Measurements from ENCODE around the gene MCUR1. TPM values are rescaled to one million over a fixed set of nuclear protein-coding genes. Genes with fewer than 3 reads are reported as not detected.
"Not testable (repeated sequence)": the region's sequence is repeated elsewhere in the genome, so short reads cannot be mapped to it uniquely, and the experiment has no call there.

MCUR1 gene, protein sequence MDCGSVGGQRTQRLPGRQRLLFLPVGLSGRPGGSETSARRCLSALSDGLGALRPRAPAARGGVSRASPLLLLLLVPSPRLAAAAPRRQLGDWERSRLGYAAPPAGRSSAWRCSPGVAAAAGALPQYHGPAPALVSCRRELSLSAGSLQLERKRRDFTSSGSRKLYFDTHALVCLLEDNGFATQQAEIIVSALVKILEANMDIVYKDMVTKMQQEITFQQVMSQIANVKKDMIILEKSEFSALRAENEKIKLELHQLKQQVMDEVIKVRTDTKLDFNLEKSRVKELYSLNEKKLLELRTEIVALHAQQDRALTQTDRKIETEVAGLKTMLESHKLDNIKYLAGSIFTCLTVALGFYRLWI
- total RNA-seq (2012; rRNA removed), result 12.4 and 13.3 TPM in 2 replicates

DNA sequence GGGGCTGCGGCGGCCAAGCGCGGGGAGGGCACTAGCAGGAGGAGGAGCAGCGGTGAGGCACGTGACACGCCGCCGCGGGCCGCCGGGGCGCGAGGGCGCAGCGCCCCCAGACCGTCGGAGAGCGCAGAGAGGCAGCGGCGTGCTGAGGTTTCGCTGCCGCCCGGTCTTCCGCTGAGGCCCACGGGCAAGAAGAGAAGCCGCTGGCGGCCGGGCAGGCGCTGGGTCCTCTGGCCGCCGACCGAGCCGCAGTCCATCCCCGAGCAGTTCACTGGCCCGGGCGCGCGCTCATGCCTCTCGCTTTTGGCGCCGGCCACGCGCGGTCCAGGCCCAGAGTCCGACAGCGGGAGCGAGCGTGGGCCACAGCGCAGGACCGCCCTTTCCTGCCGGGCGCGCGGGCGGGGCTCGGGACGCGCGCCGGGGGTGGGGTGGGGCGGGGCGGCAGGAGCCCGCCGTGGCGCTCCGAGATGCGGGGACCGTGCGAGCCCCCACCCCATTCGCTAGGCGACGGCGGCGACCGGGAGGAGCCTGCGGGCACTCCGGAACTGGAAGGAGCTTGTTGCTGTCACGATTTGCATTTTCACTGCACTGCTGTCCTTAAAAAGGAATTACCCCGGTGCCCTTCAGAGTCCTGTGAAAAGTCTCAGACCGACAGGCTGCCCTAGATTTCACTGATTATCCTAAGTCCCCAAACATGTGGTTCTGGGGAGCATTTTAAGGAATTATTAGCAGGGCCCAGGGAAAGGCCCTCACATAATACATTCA lies at the start of gene MCUR1:
MCUR1 (minus strand) TSS at position 382 of the 762 bp plus-strand sequence; CDS start at position 254, 128 bp downstream.
- peaks cover 12% of the 10 kb centered on the region for H3K4me1 ChIP-seq (ENCODE audit: control insufficient read depth, insufficient read depth, low read length)
- H3K36me3 ChIP-seq (ENCODE audit: insufficient read depth, low read length), result no peaks in the 10 kb centered on the region
- H3K27me3 ChIP-seq (ENCODE audit: control insufficient read depth, insufficient read depth, low read length), result no peaks in the 10 kb centered on the region
- H3K9ac ChIP-seq (ENCODE audit: low read depth, low read length), result peak within 1 kb of the TSS; percentile 95
- peak within 1 kb of the TSS; percentile 90 for H3K4me2 ChIP-seq (ENCODE audit: low read length)
- H3K4me3 ChIP-seq (ENCODE audit: low read length), result peak within 1 kb of the TSS; percentile 92
- no peaks in the 10 kb centered on the region for H3K9me3 ChIP-seq (replicated peaks; ENCODE audit: low read length)

DNA sequence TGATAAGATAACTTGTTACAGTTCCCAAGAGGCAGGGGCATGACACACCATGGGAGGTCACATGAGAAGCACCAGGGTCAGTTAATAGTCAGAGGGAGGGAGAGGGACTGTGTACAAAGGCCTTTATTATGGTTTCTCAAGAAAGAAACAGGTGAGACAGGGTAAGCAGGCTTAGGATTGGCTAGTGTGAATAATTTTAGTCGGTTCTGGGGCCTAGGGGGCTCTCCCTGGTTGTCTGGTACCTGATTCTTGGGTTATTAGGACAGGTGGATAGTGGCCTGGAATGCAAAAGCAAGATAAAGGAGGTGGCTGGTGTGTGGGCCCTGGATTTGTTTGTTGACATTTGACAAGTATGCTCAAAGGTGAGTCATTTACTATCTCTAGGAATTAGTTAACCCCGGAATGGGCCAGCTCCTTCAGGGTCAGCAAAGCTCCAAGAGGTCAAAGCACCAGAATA lies 49.4 kb upstream of the MCUR1 start:
- no peak overlapping the region for H3K4me2 ChIP-seq (ENCODE audit: low read length)
- no peaks in the 10 kb centered on the region for H3K4me1 ChIP-seq (ENCODE audit: control insufficient read depth, insufficient read depth, low read length)
- H3K4me3 ChIP-seq (ENCODE audit: low read length), result no peak overlapping the region
- H3K27me3 ChIP-seq (ENCODE audit: control insufficient read depth, insufficient read depth, low read length), result peaks cover 26% of the 10 kb centered on the region
- peaks cover 3% of the 10 kb centered on the region for H3K9me3 ChIP-seq (replicated peaks; ENCODE audit: low read length)
- H3K9ac ChIP-seq (ENCODE audit: low read depth, low read length), result no peak overlapping the region
- H3K36me3 ChIP-seq (ENCODE audit: insufficient read depth, low read length), result no peaks in the 10 kb centered on the region

DNA sequence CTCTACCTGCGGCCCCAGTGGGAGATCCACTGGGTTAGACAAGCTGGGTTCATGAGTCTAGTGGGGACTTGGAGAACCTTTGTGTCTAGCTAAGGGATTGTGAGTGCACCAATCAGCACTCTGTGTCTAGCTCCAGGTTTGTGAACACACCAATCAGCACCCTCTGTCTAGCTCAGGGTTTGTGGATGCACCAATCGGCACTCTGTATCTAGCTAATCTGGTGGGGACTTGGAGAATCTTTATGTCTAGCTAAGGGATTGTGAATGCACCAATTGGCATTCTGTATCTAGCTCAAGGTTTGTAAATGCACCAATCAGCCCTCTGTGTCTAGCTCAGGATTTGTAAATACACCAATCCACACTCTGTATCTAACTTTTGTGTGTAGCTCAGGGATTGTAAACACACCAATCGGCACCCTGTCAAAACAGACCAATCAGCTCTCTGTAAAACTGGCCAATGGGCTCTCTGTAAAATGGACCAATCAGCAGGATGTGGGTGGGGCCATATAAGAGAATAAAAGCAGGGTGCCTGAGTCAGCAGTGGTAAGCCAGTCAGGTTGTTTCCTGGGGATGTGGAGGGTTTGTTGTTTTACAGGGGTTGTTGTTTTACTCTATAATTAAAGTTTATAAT lies 46.3 kb upstream of the MCUR1 start:
- not testable (repeated sequence) for H3K9ac ChIP-seq (ENCODE audit: low read depth, low read length)

DNA sequence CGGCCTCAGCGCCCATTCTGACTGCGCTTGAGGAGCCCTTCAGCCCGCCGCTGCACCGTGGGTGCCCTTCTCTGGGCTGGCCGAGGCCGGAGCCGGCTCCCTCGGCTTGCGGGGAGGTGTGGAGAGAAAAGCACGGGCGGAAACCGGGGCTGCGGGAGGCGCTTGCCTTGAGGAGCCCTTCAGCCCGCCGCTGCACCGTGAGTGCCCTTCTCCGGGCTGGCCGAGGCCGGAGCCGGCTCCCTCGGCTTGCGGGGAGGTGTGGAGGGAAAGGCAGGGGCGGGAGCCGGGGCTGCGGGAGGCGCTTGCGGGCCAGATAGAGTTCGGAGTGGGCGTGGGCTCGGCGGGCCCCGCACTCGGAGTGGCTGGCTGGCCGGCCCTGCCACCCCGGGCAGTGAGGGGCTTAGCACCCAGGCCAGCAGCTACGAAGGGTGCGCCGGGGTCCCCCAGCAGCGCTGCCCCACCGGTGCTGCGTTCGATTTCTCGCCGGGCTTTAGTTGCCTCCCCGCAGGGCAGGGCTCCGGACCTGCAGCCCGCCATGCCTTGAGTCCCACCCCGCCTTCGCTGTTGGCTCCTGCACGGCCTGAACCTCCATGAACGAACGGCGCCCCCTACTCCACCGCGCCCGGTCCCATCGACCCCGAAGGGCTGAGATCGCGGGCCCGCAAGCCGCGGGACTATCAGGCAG lies 45.7 kb upstream of the MCUR1 start:
- Histone ChIP-seq H3K4me2 (ENCODE audit: low read length) (peak overlapping the region; percentile 70), H3K9ac (ENCODE audit: low read depth, low read length) (no peak overlapping the region), H3K4me3 (ENCODE audit: low read length) (peak overlapping the region; percentile 30), H3K9me3 (replicated peaks; ENCODE audit: low read length) (peaks cover 3% of the 10 kb centered on the region), H3K4me1 (ENCODE audit: control insufficient read depth, insufficient read depth, low read length) (no peaks in the 10 kb centered on the region), H3K36me3 (ENCODE audit: insufficient read depth, low read length) (no peaks in the 10 kb centered on the region), H3K27me3 (ENCODE audit: control insufficient read depth, insufficient read depth, low read length) (peaks cover 31% of the 10 kb centered on the region)

More for the DNA sequence above, 46.3 kb upstream of the MCUR1 start:
- not testable (repeated sequence) for H3K9me3 ChIP-seq (replicated peaks; ENCODE audit: low read length); H3K4me1 ChIP-seq (ENCODE audit: control insufficient read depth, insufficient read depth, low read length); H3K4me3 ChIP-seq (ENCODE audit: low read length); H3K4me2 ChIP-seq (ENCODE audit: low read length); H3K36me3 ChIP-seq (ENCODE audit: insufficient read depth, low read length)
- peaks cover 33% of the 10 kb centered on the region for H3K27me3 ChIP-seq (ENCODE audit: control insufficient read depth, insufficient read depth, low read length)

DNA sequence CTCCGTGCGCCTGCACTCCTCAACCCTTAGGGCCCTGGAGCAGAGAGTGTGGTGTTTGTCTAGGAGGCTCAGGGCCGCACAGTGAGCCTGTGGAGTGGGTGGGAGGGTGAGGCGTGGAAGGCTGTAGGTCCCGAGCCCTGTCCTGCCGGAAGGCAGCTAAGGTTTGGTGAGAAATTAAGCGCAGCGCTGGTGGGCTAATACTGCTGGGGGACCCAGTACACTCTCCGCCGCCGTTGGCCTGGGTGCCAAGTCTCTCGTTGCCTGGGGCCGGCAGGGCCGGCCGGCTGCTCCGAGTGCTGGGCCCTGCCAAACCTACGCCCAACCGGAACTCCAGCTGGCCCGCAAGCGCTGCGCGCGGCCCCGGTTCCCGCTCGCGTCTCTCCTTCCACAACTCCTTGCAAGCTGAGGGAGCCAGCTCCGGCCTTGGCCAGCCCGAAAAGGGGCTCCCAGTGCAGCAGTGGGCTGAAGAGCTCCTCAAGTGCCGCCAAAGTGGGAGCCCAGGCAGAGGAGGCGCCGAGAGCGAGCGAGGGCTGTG lies 40.4 kb upstream of the MCUR1 start:
- H3K27me3 ChIP-seq (ENCODE audit: control insufficient read depth, insufficient read depth, low read length), result peaks cover 25% of the 10 kb centered on the region
- no peaks in the 10 kb centered on the region for H3K36me3 ChIP-seq (ENCODE audit: insufficient read depth, low read length)
- no peak overlapping the region for H3K9ac ChIP-seq (ENCODE audit: low read depth, low read length)
- no peak overlapping the region for H3K4me3 ChIP-seq (ENCODE audit: low read length)
- H3K9me3 ChIP-seq (replicated peaks; ENCODE audit: low read length), result no peaks in the 10 kb centered on the region
- H3K4me1 ChIP-seq (ENCODE audit: control insufficient read depth, insufficient read depth, low read length), result no peaks in the 10 kb centered on the region
- no peak overlapping the region for H3K4me2 ChIP-seq (ENCODE audit: low read length)

DNA sequence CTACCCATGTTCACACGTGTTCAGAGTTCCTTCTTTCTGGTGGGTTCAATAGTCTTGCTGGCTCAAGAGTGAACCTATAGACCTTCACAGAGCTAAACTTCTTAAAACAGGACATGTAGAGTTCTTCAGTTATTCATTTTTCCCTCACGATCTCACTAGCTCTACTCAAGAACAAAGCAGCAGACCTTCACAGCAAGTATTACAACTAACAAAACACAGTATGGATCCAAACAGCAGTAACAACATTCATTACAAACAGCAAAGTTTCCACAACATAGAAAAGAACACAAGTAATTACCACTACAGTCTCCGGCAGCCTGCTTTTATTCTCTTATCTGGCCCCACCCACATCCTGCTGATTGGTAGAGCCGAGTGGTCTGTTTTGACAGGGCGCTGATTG lies 39.5 kb upstream of the MCUR1 start:
- no peaks in the 10 kb centered on the region for H3K36me3 ChIP-seq (ENCODE audit: insufficient read depth, low read length)
- no peaks in the 10 kb centered on the region for H3K4me1 ChIP-seq (ENCODE audit: control insufficient read depth, insufficient read depth, low read length)
- no peak overlapping the region for H3K9ac ChIP-seq (ENCODE audit: low read depth, low read length)
- peaks cover 18% of the 10 kb centered on the region for H3K27me3 ChIP-seq (ENCODE audit: control insufficient read depth, insufficient read depth, low read length)
- H3K4me2 ChIP-seq (ENCODE audit: low read length), result no peak overlapping the region
- H3K4me3 ChIP-seq (ENCODE audit: low read length), result no peak overlapping the region
- H3K9me3 ChIP-seq (replicated peaks; ENCODE audit: low read length), result no peaks in the 10 kb centered on the region

DNA sequence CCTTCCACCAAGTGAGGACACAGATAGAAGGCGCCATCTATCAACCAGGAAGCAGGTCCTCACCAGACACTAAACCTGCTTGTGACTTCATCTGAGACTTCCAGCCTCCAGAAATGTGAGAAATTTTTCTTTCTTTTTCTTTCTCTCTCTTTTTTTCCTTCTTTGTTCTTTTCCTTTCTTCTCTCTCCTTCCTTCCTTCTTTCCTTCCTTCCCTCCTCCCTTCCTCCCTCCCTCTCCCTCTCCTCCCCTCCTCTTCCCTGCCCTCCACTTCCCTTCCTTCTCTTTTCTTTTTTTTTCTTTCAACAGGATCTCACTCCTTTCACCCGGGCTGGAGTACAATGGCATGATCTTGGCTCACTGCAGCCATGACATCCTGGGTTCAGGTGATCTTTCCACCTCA lies 37.4 kb upstream of the MCUR1 start:
- Histone ChIP-seq H3K9ac (ENCODE audit: low read depth, low read length) (no peak overlapping the region), H3K4me1 (ENCODE audit: control insufficient read depth, insufficient read depth, low read length) (no peaks in the 10 kb centered on the region), H3K9me3 (replicated peaks; ENCODE audit: low read length) (no peaks in the 10 kb centered on the region), H3K36me3 (ENCODE audit: insufficient read depth, low read length) (no peaks in the 10 kb centered on the region), H3K27me3 (ENCODE audit: control insufficient read depth, insufficient read depth, low read length) (peaks cover 25% of the 10 kb centered on the region), H3K4me3 (ENCODE audit: low read length) (no peak overlapping the region), H3K4me2 (ENCODE audit: low read length) (no peak overlapping the region)

DNA sequence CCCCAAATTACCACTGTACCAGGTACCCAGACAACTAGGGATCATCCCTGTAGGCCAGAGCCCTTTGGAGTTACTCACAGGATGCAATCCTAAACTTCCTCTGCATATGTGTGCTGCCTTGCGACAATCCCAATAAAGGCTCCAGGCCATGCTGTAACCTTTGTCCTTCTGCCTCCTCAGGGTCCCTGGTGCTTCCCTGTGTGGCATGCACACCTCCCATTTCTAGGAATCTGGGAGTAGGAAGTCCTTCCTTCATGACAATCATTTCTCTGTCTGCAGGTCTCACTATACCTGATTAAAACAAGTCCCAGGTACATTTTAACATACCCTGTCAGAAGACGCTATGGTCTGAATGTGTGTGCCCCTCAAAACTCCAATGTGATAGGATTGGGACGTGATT lies 37.0 kb upstream of the MCUR1 start:
- Histone ChIP-seq H3K4me3 (ENCODE audit: low read length) (no peak overlapping the region), H3K36me3 (ENCODE audit: insufficient read depth, low read length) (no peaks in the 10 kb centered on the region), H3K4me2 (ENCODE audit: low read length) (no peak overlapping the region), H3K27me3 (ENCODE audit: control insufficient read depth, insufficient read depth, low read length) (peaks cover 25% of the 10 kb centered on the region), H3K9me3 (replicated peaks; ENCODE audit: low read length) (no peaks in the 10 kb centered on the region), H3K4me1 (ENCODE audit: control insufficient read depth, insufficient read depth, low read length) (no peaks in the 10 kb centered on the region), H3K9ac (ENCODE audit: low read depth, low read length) (no peak overlapping the region)

DNA sequence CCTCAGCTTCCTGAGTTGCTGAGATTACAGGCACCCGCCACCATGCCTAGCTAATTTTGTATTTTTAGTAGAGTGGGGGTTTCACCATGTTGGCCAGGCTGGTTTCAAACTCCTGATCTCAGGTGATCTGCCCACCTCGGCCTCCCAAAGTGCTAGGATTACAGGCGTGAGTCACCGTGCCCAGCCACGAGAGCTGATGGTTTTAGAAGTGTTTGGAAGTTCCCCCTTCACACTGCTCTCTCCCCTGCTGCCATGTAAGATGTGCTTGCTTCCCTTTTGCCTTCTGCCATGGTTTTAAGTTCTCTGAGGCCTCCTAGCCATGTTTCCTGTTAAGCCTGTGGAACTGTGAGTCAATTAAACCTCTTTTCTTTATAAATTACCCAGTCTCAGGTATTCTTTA lies 36.3 kb upstream of the MCUR1 start:
- not testable (repeated sequence) for H3K9me3 ChIP-seq (replicated peaks; ENCODE audit: low read length); H3K36me3 ChIP-seq (ENCODE audit: insufficient read depth, low read length); H3K4me1 ChIP-seq (ENCODE audit: control insufficient read depth, insufficient read depth, low read length); H3K4me2 ChIP-seq (ENCODE audit: low read length); H3K4me3 ChIP-seq (ENCODE audit: low read length); H3K9ac ChIP-seq (ENCODE audit: low read depth, low read length)
- peaks cover 25% of the 10 kb centered on the region for H3K27me3 ChIP-seq (ENCODE audit: control insufficient read depth, insufficient read depth, low read length)

DNA sequence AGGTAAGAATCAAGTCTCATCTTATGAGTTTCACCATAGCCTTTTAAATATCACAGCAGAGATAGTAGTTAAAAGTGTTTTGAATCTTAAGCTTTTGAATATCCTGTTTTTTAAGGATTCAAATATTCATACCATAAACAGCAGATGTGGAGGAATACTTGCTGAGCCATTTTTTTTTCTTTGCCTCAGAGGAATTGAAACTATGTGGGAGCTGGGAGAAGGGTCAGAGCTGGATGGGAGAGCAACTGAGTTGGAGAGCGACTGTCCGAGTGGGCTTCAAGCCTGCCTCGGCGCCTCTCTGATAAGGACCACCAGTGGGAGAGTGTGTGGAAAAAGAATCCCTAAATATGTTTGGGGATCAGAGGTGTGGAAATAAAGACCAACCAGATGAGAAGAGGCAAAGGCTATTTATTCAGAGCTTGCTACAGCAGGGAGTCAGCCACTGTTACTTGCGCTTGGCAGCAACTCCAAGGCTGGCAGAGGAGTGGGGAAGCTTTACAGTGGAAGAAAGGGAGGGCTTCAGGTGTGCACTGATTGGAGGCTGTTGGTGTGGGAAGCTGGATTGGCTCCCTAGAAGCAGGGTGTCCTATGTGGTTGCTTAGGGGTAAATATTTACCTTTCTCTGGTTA lies 34.3 kb upstream of the MCUR1 start:
- Histone ChIP-seq H3K9ac (ENCODE audit: low read depth, low read length) (no peak overlapping the region), H3K4me1 (ENCODE audit: control insufficient read depth, insufficient read depth, low read length) (no peaks in the 10 kb centered on the region), H3K4me2 (ENCODE audit: low read length) (no peak overlapping the region), H3K4me3 (ENCODE audit: low read length) (no peak overlapping the region), H3K36me3 (ENCODE audit: insufficient read depth, low read length) (no peaks in the 10 kb centered on the region), H3K9me3 (replicated peaks; ENCODE audit: low read length) (no peaks in the 10 kb centered on the region), H3K27me3 (ENCODE audit: control insufficient read depth, insufficient read depth, low read length) (peaks cover 25% of the 10 kb centered on the region)

All from skeletal muscle satellite cell (primary cell).